ENCODE results near the gene PIK3AP1. TPM values are rescaled to one million over a fixed set of nuclear protein-coding genes. Genes with fewer than 3 reads are reported as not detected.

Gene PIK3AP1
- total and polyA plus RNA-seq, 2 of the 8 experiments (the other 6 are each of a cell fraction or from before 2014, with no cell fraction given), result 1.9 to 4.5 TPM

DNA sequence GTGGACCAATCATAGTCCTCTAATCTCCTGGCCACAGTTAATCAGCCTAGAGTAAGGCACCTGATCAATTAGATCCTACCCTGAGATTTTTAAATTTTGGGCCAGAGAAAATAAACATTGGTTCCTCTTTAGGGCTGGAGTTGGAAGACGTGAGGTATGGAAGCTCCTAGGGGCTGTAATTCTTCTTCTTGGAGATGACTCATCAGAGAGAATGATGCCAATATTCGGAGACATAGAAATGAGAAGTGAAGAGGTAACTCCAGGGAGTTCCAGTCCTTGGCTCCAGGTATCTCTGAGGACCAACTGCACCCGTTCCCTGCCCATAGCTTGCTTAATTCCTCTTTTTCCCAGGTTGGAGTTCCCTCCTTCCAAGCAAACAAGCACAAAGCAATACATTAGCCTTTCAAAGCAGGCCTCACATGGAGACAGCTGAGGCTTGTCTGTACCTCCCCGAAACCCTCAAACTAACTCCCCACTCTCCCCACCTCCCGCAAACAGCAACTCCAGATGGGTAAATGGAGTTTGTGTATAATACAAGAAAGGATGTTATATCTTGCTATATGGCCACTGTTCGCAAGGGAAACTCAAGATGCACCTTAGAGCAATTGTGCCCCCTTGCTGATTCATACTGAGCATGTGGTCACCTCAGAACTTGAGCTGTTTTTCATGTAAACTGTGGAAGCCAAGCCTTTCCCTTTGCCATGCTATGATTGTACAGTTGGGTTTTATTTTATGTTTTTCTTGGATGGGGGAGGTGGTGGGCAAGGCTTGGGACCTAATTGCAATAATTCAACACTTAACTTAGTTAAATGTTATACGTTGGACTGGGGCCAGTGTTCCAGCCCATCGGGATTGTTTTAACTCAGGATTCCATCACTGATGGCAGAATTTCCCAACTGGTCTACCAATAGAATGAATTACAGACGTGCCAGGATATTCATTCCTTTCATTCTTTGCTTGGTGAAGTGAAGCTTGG lies 29.3 kb downstream of the PIK3AP1 start (continued):
- TF ChIP-seq TAF1 (IDR thresholded peaks at IDR 0.05; ENCODE audit: low read depth, low read length) (no peak), BACH1 (IDR thresholded peaks at IDR 0.05; ENCODE audit: low read length) (no peak), POLR2A (IDR thresholded peaks at IDR 0.05; ENCODE audit: control extremely low read depth in 1 of 2, low read depth in 2 of 2, low read length in 2 of 2) (no peak), SP1 (IDR thresholded peaks at IDR 0.05; ENCODE audit: low read depth, low read length) (no peak)

Data from H1 (cell line).